Gastrocnemius medialis (tissue), 4 donors: Measurements from ENCODE around the gene WDSUB1. TPM values are rescaled to one million over a fixed set of nuclear protein-coding genes. Genes with fewer than 3 reads are reported as not detected.

ENCODE experiments used
- ATAC-seq, 2 donors: fragments of 150-250 bp; one replicate each; pipeline ENCODE4 v1.9.1; 2016
- DNase-seq, 2 donors: peaks; one replicate each; pipeline ENCODE4 v3.0.0-alpha.2; 2019
- H3K27ac ChIP-seq, 4 donors: fragments of 200-600 bp; sonication (generic); 1 replicate in 1 of 4; 2 replicates in 3 of 4; pipeline ENCODE4 v1.5.1; 2016 to 2018; ENCODE audit warnings: mild to moderate bottlenecking in 2 of 4, moderate library complexity in 1 of 4
- H3K27me3 ChIP-seq, 3 donors: fragments of 200-600 bp; sonication (generic) in 2 of 3; 1 replicate in 1 of 3; 2 replicates in 2 of 3; pipeline versions ENCODE4 v1.5.1 to v1.6.0; 2016 to 2019; ENCODE audit warnings: mild to moderate bottlenecking in 1 of 3, moderate library complexity in 1 of 3
- H3K36me3 ChIP-seq, 2 donors: fragments of 200-600 bp; sonication (generic) in 1 of 2; one replicate each; pipeline ENCODE4 v1.5.1; 2017 to 2018
- H3K4me1 ChIP-seq, 2 donors: fragments of 200-600 bp; sonication (generic) in 1 of 2; one replicate each; pipeline ENCODE4 v1.5.1; 2016 to 2017; ENCODE audit warnings: mild to moderate bottlenecking in 2 of 2
- H3K4me3 ChIP-seq, 4 donors: fragments of 200-600 bp; sonication (generic) in 3 of 4; 1 replicate in 1 of 4; 2 replicates in 3 of 4; pipeline ENCODE4 v1.5.1; 2016 to 2019; ENCODE audit warnings: mild to moderate bottlenecking in 2 of 4
- H3K9me3 ChIP-seq, 3 donors: fragments of 200-600 bp; sonication (generic) in 2 of 3; 1 replicate in 1 of 3; 2 replicates in 2 of 3; pipeline ENCODE4 v1.5.1; 2016 to 2019
- POLR2A ChIP-seq, 2 donors: fragments of 450-650 bp; IDR thresholded peaks; one replicate each; pipeline ENCODE4 v1.6.1; 2017; ENCODE audit warnings: antibody characterized with exemption in 2 of 2, mild to moderate bottlenecking in 2 of 2, moderate library complexity in 2 of 2
- in situ Hi-C, 4 donors: fragments of 200-750 bp; cut with MboI; loops; one replicate each; pipeline versions ENCODE4 v1.15.0 to v1.8.0; 2017; ENCODE audit warnings: low sequenced_read_pairs in 4 of 4
- intact Hi-C: fragments of 100-400 bp; cut with DNase I; formaldehyde crosslinking; loops from one replicate; pipeline ENCODE4 v1.15.1; 2023; ENCODE audit warnings: low total_unique reads
- total RNA-seq, 4 donors: library from RNA; depleted of rRNA; stranded (reverse); fragments of >200 nt; gene quantifications; one replicate each; pipeline versions ENCODE4 v1.1.0 to v1.2.3, GENCODE V29; 2016
- TF ChIP-seq, protein P1 (sequence below), 5 experiments: fragments of 450-650 bp in 3 of 5; fragments of 200-600 bp in 2 of 5; sonication (generic) in 2 of 5; IDR thresholded peaks in 4 of 5; conservative IDR thresholded peaks in 1 of 5; 1 replicate in 4 of 5; 2 replicates in 1 of 5; pipeline ENCODE4 v1.5.1; 2016 to 2019; ENCODE audit warnings: antibody characterized with exemption in 5 of 5, mild to moderate bottlenecking in 3 of 5, moderate library complexity in 3 of 5

WDSUB1 gene
- total RNA-seq, 4 donors from 2014 or later, result 1.4 to 3.1 (median 2.5) TPM

GRCh38 chr2:159262226-159262625 is 24.3 kb downstream of the WDSUB1 start:
- H3K27me3 ChIP-seq, result no peaks in the 10 kb centered on the region
- in situ Hi-C loops, result no loop called here
- no peaks in the 10 kb centered on the region for H3K4me1 ChIP-seq
- H3K36me3 ChIP-seq, result peaks cover 0 to 5% of the 10 kb centered on the region in 2 donors
- no peaks in the 10 kb centered on the region for H3K9me3 ChIP-seq
- H3K27ac ChIP-seq, result no peak overlapping the region
- intact Hi-C loops, result no loop called here
- ATAC-seq (no peak), DNase-seq (no peak)
- no peak overlapping the region for H3K4me3 ChIP-seq
- no peak for TF ChIP-seq POLR2A (IDR thresholded peaks at IDR 0.05)
- TF ChIP-seq, protein P1, sequence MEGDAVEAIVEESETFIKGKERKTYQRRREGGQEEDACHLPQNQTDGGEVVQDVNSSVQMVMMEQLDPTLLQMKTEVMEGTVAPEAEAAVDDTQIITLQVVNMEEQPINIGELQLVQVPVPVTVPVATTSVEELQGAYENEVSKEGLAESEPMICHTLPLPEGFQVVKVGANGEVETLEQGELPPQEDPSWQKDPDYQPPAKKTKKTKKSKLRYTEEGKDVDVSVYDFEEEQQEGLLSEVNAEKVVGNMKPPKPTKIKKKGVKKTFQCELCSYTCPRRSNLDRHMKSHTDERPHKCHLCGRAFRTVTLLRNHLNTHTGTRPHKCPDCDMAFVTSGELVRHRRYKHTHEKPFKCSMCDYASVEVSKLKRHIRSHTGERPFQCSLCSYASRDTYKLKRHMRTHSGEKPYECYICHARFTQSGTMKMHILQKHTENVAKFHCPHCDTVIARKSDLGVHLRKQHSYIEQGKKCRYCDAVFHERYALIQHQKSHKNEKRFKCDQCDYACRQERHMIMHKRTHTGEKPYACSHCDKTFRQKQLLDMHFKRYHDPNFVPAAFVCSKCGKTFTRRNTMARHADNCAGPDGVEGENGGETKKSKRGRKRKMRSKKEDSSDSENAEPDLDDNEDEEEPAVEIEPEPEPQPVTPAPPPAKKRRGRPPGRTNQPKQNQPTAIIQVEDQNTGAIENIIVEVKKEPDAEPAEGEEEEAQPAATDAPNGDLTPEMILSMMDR (IDR thresholded peaks at IDR 0.05 in 4 of 5, conservative IDR thresholded peaks at IDR 0.05 in 1 of 5), result no peak

DNA sequence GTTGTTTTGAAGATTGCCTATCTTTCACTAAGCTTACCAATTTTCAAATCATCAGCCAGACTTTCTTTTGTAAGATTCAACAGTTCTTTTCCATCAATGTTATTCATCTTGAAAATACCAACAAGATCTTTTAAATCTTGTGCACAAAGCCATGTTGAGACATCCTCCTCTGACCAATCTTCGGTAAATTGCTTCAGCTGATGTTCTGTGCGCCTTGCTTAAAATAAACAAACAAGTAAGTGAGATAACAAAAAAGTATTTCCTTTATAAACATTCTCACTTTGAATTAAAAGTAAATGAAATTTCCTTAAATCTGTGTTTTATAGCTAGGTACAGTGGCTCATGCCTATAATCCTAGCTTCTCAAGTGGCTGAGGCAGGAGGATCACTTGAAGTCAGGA is 30.3 kb downstream of the WDSUB1 start:
- H3K4me3 ChIP-seq, result no peak overlapping the region
- H3K27ac ChIP-seq, result no peak overlapping the region
- TF ChIP-seq, protein P1 (IDR thresholded peaks at IDR 0.05 in 4 of 5, conservative IDR thresholded peaks at IDR 0.05 in 1 of 5), result no peak
- TF ChIP-seq POLR2A (IDR thresholded peaks at IDR 0.05), result no peak
- DNase-seq (no peak), ATAC-seq (no peak)
- in situ Hi-C loops, result no loop called here
- no peaks in the 10 kb centered on the region for H3K27me3 ChIP-seq
- H3K36me3 ChIP-seq, result peaks cover 0 to 5% of the 10 kb centered on the region in 2 donors
- intact Hi-C loops, result no loop called here
- no peaks in the 10 kb centered on the region for H3K9me3 ChIP-seq
- H3K4me1 ChIP-seq, result no peaks in the 10 kb centered on the region

DNA sequence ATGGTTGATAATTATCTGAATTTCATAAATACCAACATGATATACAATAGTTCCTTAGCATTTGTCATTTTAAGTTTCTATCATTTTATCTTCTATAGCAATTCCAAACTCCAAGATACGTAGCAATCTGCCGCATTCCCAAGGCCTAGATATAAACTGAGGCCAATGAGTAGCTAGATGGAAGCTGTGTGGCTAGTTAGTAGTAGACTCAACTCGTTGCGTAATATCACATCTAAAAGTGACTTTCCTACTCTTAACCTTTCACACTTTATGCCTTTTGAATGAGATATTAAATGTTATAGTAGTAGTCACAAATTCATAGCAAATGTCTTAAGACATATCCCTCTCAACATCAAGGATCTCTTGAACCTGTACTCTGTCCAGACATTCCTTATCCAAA is 33.6 kb downstream of the WDSUB1 start:
- H3K27ac ChIP-seq, result no peak overlapping the region
- DNase-seq, result no peak
- in situ Hi-C loops, result no loop called here
- intact Hi-C loops, result loop anchor here (5.0 kb wide), 2 partner anchors 34 to 459 kb away; partner anchors contain the start of genes MARCHF7 and WDSUB1
- no peak overlapping the region for H3K4me3 ChIP-seq
- peaks cover 10 to 17% of the 10 kb centered on the region in 2 donors for H3K4me1 ChIP-seq
- no peak for TF ChIP-seq POLR2A (IDR thresholded peaks at IDR 0.05)
- TF ChIP-seq, protein P1 (IDR thresholded peaks at IDR 0.05 in 4 of 5, conservative IDR thresholded peaks at IDR 0.05 in 1 of 5), result no peak
- ATAC-seq, result no peak
- peaks cover 0 to 5% of the 10 kb centered on the region in 2 donors for H3K36me3 ChIP-seq
- H3K27me3 ChIP-seq, result no peaks in the 10 kb centered on the region
- no peaks in the 10 kb centered on the region for H3K9me3 ChIP-seq

DNA sequence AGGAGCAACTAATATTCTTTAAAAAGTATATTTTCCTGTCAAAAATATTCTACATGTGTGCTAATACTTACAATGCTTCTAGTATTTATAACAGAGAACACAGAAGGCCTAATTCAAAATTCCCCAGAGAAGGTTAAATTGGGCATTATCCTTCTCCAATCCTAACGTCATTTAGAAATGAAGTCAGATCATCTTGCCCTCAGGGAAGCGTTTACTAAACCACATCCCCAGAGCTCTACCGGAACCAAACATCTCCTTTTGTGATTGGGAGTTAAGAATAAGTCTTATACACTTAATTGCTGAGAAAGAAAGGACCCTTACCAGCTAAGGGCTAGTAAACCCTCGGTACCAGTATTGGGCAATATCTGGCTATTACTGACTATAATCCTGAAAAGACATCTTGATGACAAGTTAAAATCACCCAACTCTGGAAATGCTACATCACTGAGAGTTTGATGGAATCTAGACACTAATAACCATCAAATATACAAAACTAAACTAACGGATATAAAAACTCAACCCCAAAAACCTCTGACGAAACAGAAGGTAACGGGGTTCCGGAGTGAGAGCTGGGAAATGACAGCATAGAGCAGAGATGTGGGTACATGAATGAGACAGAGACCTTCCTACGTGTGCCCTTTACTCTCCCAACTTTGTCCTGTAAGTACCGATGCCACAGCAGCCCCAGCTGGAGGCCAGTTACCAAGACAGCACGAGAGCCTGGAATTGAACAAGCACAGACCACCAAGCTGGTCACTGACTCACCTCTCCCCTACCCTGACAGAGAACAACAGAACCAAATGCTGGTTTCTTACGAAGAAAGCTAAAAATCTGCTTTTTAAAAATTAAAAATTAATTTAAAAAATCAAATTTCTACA is 35.0 kb downstream of the WDSUB1 start:
- Histone ChIP-seq H3K4me3 (no peak overlapping the region), H3K27ac (peak overlapping the region in 2 of 4 donors; percentile 62 to 65), H3K36me3 (peaks cover 0 to 6% of the 10 kb centered on the region in 2 donors), H3K9me3 (no peaks in the 10 kb centered on the region), H3K27me3 (no peaks in the 10 kb centered on the region), H3K4me1 (peaks cover 10 to 17% of the 10 kb centered on the region in 2 donors)
- DNase-seq, result no peak
- ATAC-seq, result no peak
- in situ Hi-C loops (no loop called here), intact Hi-C loops (loop anchor here (5.0 kb wide), 2 partner anchors 36 to 461 kb away; partner anchors contain the start of genes MARCHF7 and WDSUB1)
- TF ChIP-seq, protein P1 (IDR thresholded peaks at IDR 0.05 in 4 of 5, conservative IDR thresholded peaks at IDR 0.05 in 1 of 5), result no peak
- TF ChIP-seq POLR2A (IDR thresholded peaks at IDR 0.05), result no peak
